Measurements from ENCODE around the gene AKR1C4.

The AKR1C4 gene

DNA sequence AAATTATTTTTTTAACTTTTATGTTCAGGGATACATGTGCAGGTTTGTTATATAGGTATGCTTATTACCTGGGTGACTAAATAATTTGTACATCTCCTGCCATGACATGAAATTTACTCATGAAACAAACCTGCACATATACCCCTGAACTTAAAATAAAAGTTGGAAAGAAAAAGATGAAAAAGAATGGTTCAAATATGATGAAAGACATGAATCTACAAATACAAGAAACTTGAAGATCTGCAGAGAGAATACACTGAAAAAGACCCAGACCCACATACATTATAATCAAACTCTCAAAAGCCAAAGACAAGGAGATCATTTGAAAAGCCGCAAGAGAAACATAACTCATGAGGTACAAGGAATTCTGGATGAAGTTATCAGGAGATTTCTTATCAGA is 70.2 kb downstream of the AKR1C4 start:
- no peak for DNase-seq (ENCODE audit: low read depth)

DNA sequence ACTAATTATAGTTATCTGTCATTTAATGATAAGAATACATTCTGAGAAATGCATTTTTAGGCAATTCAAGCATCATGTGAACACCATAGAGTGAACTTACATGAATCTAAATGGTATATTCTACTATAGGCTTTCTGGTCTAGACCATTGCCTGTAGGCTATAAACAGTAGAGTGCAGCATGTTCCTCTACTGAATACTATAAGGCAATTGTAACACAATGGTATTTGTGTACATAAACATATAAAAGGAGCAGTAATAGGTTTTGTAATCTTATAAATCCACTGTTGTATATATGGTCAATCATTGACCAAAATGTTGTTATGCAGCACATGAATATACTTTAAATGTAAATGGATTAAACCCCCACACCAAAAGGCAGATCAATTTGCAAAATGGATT is 71.6 kb downstream of the AKR1C4 start:
- DNase-seq (ENCODE audit: low read depth), result no peak

Measured in CMK (cell line).